Gastrocnemius medialis (tissue), 4 donors: ENCODE results near the gene NGB. TPM values are rescaled to one million over a fixed set of nuclear protein-coding genes. Genes with fewer than 3 reads are reported as not detected.

Experiments
- ATAC-seq, 2 donors: fragments of 150-250 bp; one replicate each; pipeline ENCODE4 v1.9.1; 2016
- DNase-seq, 2 donors: peaks; one replicate each; pipeline ENCODE4 v3.0.0-alpha.2; 2019
- H3K27ac ChIP-seq, 4 donors: fragments of 200-600 bp; sonication (generic); 1 replicate in 1 of 4; 2 replicates in 3 of 4; pipeline ENCODE4 v1.5.1; 2016 to 2018; ENCODE audit warnings: mild to moderate bottlenecking in 2 of 4, moderate library complexity in 1 of 4
- H3K27me3 ChIP-seq, 3 donors: fragments of 200-600 bp; sonication (generic) in 2 of 3; 1 replicate in 1 of 3; 2 replicates in 2 of 3; pipeline versions ENCODE4 v1.5.1 to v1.6.0; 2016 to 2019; ENCODE audit warnings: mild to moderate bottlenecking in 1 of 3, moderate library complexity in 1 of 3
- H3K36me3 ChIP-seq, 2 donors: fragments of 200-600 bp; sonication (generic) in 1 of 2; one replicate each; pipeline ENCODE4 v1.5.1; 2017 to 2018
- H3K4me1 ChIP-seq, 2 donors: fragments of 200-600 bp; sonication (generic) in 1 of 2; one replicate each; pipeline ENCODE4 v1.5.1; 2016 to 2017; ENCODE audit warnings: mild to moderate bottlenecking in 2 of 2
- H3K4me3 ChIP-seq, 4 donors: fragments of 200-600 bp; sonication (generic) in 3 of 4; 1 replicate in 1 of 4; 2 replicates in 3 of 4; pipeline ENCODE4 v1.5.1; 2016 to 2019; ENCODE audit warnings: mild to moderate bottlenecking in 2 of 4
- H3K9me3 ChIP-seq, 3 donors: fragments of 200-600 bp; sonication (generic) in 2 of 3; 1 replicate in 1 of 3; 2 replicates in 2 of 3; pipeline ENCODE4 v1.5.1; 2016 to 2019
- POLR2A ChIP-seq, 2 donors: fragments of 450-650 bp; IDR thresholded peaks; one replicate each; pipeline ENCODE4 v1.6.1; 2017; ENCODE audit warnings: antibody characterized with exemption in 2 of 2, mild to moderate bottlenecking in 2 of 2, moderate library complexity in 2 of 2
- in situ Hi-C, 4 donors: fragments of 200-750 bp; cut with MboI; loops; one replicate each; pipeline versions ENCODE4 v1.15.0 to v1.8.0; 2017; ENCODE audit warnings: low sequenced_read_pairs in 4 of 4
- intact Hi-C: fragments of 100-400 bp; cut with DNase I; formaldehyde crosslinking; loops from one replicate; pipeline ENCODE4 v1.15.1; 2023; ENCODE audit warnings: low total_unique reads
- microRNA counts, 2 donors: library from miRNA; unstranded; fragments of <30 nt; microRNA quantifications; one replicate each; lab custom pipeline; 2016
- microRNA-seq, 2 donors: library from miRNA; unstranded; fragments of <30 nt; microRNA quantifications; one replicate each; pipeline ENCODE4, GENCODE V29; 2016; ENCODE audit warnings: borderline replicate concordance in 2 of 2
- total RNA-seq, 4 donors: library from RNA; depleted of rRNA; stranded (reverse); fragments of >200 nt; gene quantifications; one replicate each; pipeline versions ENCODE4 v1.1.0 to v1.2.3, GENCODE V29; 2016
- TF ChIP-seq, protein P1 (sequence below), 5 experiments: fragments of 450-650 bp in 3 of 5; fragments of 200-600 bp in 2 of 5; sonication (generic) in 2 of 5; IDR thresholded peaks in 4 of 5; conservative IDR thresholded peaks in 1 of 5; 1 replicate in 4 of 5; 2 replicates in 1 of 5; pipeline ENCODE4 v1.5.1; 2016 to 2019; ENCODE audit warnings: antibody characterized with exemption in 5 of 5, mild to moderate bottlenecking in 3 of 5, moderate library complexity in 3 of 5

Gene NGB
- total RNA-seq, 4 donors from 2014 or later = not detected

DNA sequence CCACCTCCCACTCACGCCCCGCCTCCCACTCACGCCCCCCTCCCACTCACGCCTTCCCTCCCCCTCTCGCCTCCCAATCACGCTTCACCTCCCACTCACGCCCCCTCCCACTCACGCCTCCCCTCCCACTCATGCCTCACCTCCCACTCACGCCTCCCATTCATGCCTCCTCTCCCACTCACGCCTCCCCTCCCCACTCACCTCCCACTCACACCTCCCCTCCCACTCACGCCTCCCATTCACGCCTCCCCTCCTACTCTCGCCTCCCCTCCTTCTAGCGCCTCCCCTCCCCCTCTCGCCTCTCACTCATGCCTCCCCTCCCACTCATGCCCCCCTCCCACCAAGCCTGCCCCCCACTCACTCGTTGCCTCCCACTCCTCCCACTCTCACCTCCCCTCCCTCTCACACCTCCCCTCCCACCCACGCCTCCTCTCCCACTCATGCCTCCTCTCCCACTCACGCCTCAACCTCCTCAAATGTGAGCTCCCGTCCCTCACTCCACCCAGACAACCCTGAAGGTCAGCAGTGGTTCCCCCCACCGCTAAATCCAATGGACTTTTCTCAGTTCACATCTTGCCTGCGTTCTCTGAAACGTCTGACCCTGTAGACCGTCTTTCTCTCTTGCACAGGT, 49.6 kb downstream of the NGB start:
- Histone ChIP-seq H3K27ac (no peak overlapping the region), H3K4me3 (no peak overlapping the region), H3K36me3 (no peaks in the 10 kb centered on the region), H3K9me3 (no peaks in the 10 kb centered on the region), H3K27me3 (peaks cover 0 to 3% (median 0%) of the 10 kb centered on the region in 3 donors), H3K4me1 (no peaks in the 10 kb centered on the region)
- TF ChIP-seq, protein P1, sequence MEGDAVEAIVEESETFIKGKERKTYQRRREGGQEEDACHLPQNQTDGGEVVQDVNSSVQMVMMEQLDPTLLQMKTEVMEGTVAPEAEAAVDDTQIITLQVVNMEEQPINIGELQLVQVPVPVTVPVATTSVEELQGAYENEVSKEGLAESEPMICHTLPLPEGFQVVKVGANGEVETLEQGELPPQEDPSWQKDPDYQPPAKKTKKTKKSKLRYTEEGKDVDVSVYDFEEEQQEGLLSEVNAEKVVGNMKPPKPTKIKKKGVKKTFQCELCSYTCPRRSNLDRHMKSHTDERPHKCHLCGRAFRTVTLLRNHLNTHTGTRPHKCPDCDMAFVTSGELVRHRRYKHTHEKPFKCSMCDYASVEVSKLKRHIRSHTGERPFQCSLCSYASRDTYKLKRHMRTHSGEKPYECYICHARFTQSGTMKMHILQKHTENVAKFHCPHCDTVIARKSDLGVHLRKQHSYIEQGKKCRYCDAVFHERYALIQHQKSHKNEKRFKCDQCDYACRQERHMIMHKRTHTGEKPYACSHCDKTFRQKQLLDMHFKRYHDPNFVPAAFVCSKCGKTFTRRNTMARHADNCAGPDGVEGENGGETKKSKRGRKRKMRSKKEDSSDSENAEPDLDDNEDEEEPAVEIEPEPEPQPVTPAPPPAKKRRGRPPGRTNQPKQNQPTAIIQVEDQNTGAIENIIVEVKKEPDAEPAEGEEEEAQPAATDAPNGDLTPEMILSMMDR (IDR thresholded peaks at IDR 0.05 in 4 of 5, conservative IDR thresholded peaks at IDR 0.05 in 1 of 5) = no peak
- no peak for TF ChIP-seq POLR2A (IDR thresholded peaks at IDR 0.05)
- DNase-seq (no peak), ATAC-seq (no peak)
- intact Hi-C loops (no loop called here), in situ Hi-C loops (no loop called here)

DNA sequence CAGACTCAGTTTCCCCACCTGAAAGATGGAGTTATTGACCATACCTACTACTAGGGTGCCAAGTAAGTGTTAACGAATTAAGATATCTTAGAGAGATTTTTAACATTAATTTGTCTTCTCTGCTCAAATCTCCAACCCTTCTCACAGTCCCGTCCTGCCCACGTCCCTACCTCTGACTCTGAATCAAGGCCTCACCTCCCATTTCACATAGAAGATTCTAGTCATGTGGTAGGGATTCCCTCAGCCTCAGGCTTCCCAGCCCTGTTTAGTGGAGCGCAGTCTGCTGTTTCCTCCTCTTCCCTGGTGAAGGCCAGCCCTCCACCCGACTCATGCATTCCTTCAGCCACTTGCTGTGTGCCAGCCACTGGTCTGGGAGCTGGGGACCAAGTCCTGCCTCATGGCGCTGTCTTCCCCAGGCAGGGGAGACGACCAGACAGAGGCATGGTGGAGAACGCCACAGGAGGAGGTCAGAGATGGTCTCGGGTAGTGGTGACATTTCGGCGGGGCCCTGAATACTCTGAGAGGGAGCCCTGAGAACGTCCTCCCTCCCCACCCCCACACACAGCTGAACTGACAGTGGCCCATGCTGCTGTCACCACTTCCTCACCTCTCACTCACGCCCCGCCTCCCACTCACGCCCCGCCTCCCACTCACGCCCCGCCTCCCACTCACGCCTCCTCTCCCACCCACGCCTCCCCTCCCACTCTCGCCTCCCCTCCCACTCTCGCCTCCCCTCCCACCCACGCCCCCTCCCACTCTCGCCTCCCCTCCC, 50.6 kb downstream of the NGB start:
- intact Hi-C loops = no loop called here
- Histone ChIP-seq H3K4me3 (no peak overlapping the region), H3K9me3 (no peaks in the 10 kb centered on the region), H3K27me3 (peaks cover 0 to 3% (median 0%) of the 10 kb centered on the region in 3 donors), H3K4me1 (no peaks in the 10 kb centered on the region), H3K36me3 (no peaks in the 10 kb centered on the region), H3K27ac (no peak overlapping the region)
- TF ChIP-seq POLR2A (IDR thresholded peaks at IDR 0.05) = no peak
- in situ Hi-C loops = no loop called here
- DNase-seq = no peak
- no peak for ATAC-seq

DNA sequence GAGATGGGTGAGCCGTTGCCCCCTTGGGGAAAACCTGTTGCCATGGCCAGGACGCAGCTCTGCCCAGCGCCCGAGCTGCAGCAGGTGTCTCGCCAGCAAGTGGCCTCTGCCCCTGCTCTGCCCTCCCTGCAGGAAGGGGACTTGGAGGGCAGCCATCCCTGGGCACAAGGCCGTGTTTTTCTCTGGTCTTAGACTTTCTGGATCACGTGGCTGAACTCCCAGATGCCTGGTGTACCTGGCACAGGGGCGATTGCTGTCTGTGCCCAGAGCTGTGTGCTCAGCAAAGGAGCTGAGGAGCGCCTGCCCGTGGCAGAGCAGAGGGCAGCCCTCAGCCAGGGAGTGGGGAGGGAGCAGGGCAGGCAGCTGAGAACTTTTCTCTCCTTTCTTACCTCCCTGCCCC, 51.4 kb downstream of the NGB start:
- no peak for DNase-seq
- Histone ChIP-seq H3K27me3 (peaks cover 0 to 7% (median 3%) of the 10 kb centered on the region in 3 donors), H3K4me1 (no peaks in the 10 kb centered on the region), H3K27ac (no peak overlapping the region), H3K4me3 (no peak overlapping the region), H3K36me3 (no peaks in the 10 kb centered on the region), H3K9me3 (no peaks in the 10 kb centered on the region)
- intact Hi-C loops = no loop called here
- in situ Hi-C loops = no loop called here
- TF ChIP-seq POLR2A (IDR thresholded peaks at IDR 0.05) = no peak
- TF ChIP-seq, protein P1 (IDR thresholded peaks at IDR 0.05 in 4 of 5, conservative IDR thresholded peaks at IDR 0.05 in 1 of 5) = no peak
- ATAC-seq = no peak

DNA sequence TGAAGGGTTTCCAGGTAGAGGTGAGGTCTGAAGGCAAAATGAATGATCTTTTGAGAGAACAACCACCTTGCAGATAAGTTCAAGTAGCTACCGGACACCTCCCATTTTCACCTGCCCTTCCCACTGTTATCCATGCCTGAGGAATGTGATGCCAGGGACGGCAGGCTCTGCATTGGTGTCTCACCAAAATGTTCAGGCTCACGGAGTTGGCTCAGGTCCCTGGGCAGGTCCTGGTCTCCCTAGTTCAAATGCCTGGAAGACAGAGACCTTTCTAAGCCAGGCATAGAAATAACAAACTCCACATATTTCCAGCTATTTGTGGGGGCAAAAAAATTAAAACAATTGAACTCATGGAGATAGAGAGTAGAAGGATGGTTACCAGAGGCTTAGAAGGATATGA, 53.5 kb downstream of the NGB start:
- Histone ChIP-seq H3K9me3 (no peaks in the 10 kb centered on the region), H3K27me3 (peaks cover 0 to 7% (median 3%) of the 10 kb centered on the region in 3 donors), H3K4me3 (no peak overlapping the region), H3K27ac (no peak overlapping the region), H3K36me3 (no peaks in the 10 kb centered on the region), H3K4me1 (no peaks in the 10 kb centered on the region)
- in situ Hi-C loops (no loop called here), intact Hi-C loops (no loop called here)
- no peak for TF ChIP-seq POLR2A (IDR thresholded peaks at IDR 0.05)
- no peak for DNase-seq
- ATAC-seq = no peak

MicroRNAs within 50 kb of the gene (microRNA counts, 767-probe panel; counts per million panel counts)
- microRNA hsa-miR-1260a (lab: Ali Mortazavi, UCI) = 356 to 448 counts per million in 2 donors

Small RNA genes within 50 kb of the gene (microRNA-seq; reads per million reads assigned to microRNA genes)
- gene MIR1260A = 0 reads per million in 2 donors

Other genes with a start within 250 kb of the NGB start
- gene IRF2BPL, start 242.5 kb downstream of the NGB start, total RNA-seq = 10 to 100 TPM; 15.0 to 26.4 (median 17.0) TPM
- 100 to 1,000 TPM; 114 to 178 (median 120) TPM for gene CIPC, start 172.9 kb downstream of the NGB start, total RNA-seq
- not detected for gene ZDHHC22, start 129.4 kb downstream of the NGB start, total RNA-seq
- gene TMEM63C, start 89.4 kb downstream of the NGB start, total RNA-seq = under 1 TPM in 2 of 4 donors, not detected in 2; 0.05 TPM
- 10 to 100 TPM; 27.0 to 33.2 (median 28.9) TPM for gene POMT2, start 49.7 kb upstream of the NGB start, total RNA-seq
- gene GSTZ1, start 49.8 kb upstream of the NGB start, total RNA-seq = 10 to 100 TPM; 35.9 to 49.7 (median 36.6) TPM
- 1 to 10 TPM; 3.0 to 5.2 (median 4.3) TPM for gene TMED8, start 105.9 kb upstream of the NGB start, total RNA-seq
- gene SAMD15, start 106.2 kb upstream of the NGB start, total RNA-seq = under 1 TPM in 1 of 4 donors, not detected in 3; 0.11 TPM
- not detected for gene NOXRED1, start 152.3 kb upstream of the NGB start, total RNA-seq
- 10 to 100 TPM in 3 of 4 donors, 1 to 10 TPM in 1; 8.8 to 19.6 (median 17.6) TPM for gene VIPAS39, start 186.4 kb upstream of the NGB start, total RNA-seq
- 100 to 1,000 TPM; 112 to 200 (median 165) TPM for gene AHSA1, start 186.9 kb upstream of the NGB start, total RNA-seq
- not detected for gene ISM2, start 227.6 kb upstream of the NGB start, total RNA-seq